NCI-H524 treated with DMSO at 0.1 percent for 48 hours (cell line): ENCODE measurements around the gene FAM124A.

Experiments used
- DNase-seq: peaks from one replicate; lab custom pipeline; 2025; lab: John Stamatoyannopoulos, UW

The FAM124A gene

GRCh38 chr13:51222037-51222685 lies at the start of gene FAM124A:
TSS of gene FAM124A (plus strand) at chr13:51222398. CDS start at chr13:51222502, 104 bp downstream.
- DNase-seq, result no peak

- DNase-seq, result no peak
Observed at GRCh38 chr13:51175021-51175420, 47.2 kb upstream of the FAM124A start.

- DNase-seq, result no peak
Observed at GRCh38 chr13:51175639-51176038, 46.6 kb upstream of the FAM124A start.

- no peak for DNase-seq
Observed at GRCh38 chr13:51177188-51177587, 45.0 kb upstream of the FAM124A start.

GRCh38 chr13:51178456-51179074 lies 43.6 kb upstream of the FAM124A start:
- no peak for DNase-seq

- no peak for DNase-seq
Observed at GRCh38 chr13:51179432-51179971, 42.7 kb upstream of the FAM124A start.

GRCh38 chr13:51180853-51181511 lies 41.2 kb upstream of the FAM124A start:
- no peak for DNase-seq

GRCh38 chr13:51181786-51182383 lies 40.3 kb upstream of the FAM124A start:
- no peak for DNase-seq

- DNase-seq, result no peak
Observed at GRCh38 chr13:51191743-51192142, 30.5 kb upstream of the FAM124A start.

GRCh38 chr13:51192348-51192747 lies 29.9 kb upstream of the FAM124A start:
- no peak for DNase-seq

- DNase-seq, result no peak
Observed at GRCh38 chr13:51193387-51193786, 28.8 kb upstream of the FAM124A start.

GRCh38 chr13:51194942-51195341 lies 27.3 kb upstream of the FAM124A start:
- DNase-seq, result no peak

- no peak for DNase-seq
Observed at GRCh38 chr13:51201886-51202285, 20.3 kb upstream of the FAM124A start.

GRCh38 chr13:51202477-51203046 lies 19.6 kb upstream of the FAM124A start:
- DNase-seq, result no peak

GRCh38 chr13:51206584-51206983 lies 15.6 kb upstream of the FAM124A start:
- DNase-seq, result no peak

- DNase-seq, result no peak
Observed at GRCh38 chr13:51207881-51208280, 14.3 kb upstream of the FAM124A start.

- DNase-seq, result no peak
Observed at GRCh38 chr13:51208716-51209115, 13.5 kb upstream of the FAM124A start.

GRCh38 chr13:51211910-51212309 lies 10.3 kb upstream of the FAM124A start:
- no peak for DNase-seq

GRCh38 chr13:51212758-51213157 lies 9.4 kb upstream of the FAM124A start:
- no peak for DNase-seq

- DNase-seq, result no peak
Observed at GRCh38 chr13:51213173-51213728, 8.9 kb upstream of the FAM124A start.

GRCh38 chr13:51218626-51219025 lies 3.6 kb upstream of the FAM124A start:
- DNase-seq, result no peak

GRCh38 chr13:51220706-51221105 lies 1.5 kb upstream of the FAM124A start:
- no peak for DNase-seq
